Head of caudate nucleus (tissue), 42 donors: ENCODE measurements around the gene CHPT1.
"Not testable (repeated sequence)": the region's sequence is repeated elsewhere in the genome, so short reads cannot be mapped to it uniquely, and the experiment has no call there.

Source experiments
- DNase-seq, 42 donors: peaks; one replicate each; pipeline versions ENCODE4 v3.0.0 to v3.0.0-alpha.2; 2020 to 2021; ENCODE audit warnings: mixed read lengths in 7 of 42
- intact Hi-C: fragments of 100-400 bp; cut with DNase I; formaldehyde crosslinking; loops from one replicate; pipeline ENCODE4 v1.15.0; 2022

CHPT1 gene

GRCh38 chr12:101697197-101697929 is at the start of gene CHPT1:
Gene CHPT1 (plus strand): TSS chr12:101697640. CDS start chr12:101697862, 222 bp downstream.
- DNase-seq: peak; percentile 29 to 84 (median 68)
- intact Hi-C loops: no loop called here

GRCh38 chr12:101647711-101648110 is 49.7 kb upstream of the CHPT1 start:
- DNase-seq: no peak
- intact Hi-C loops: no loop called here

- intact Hi-C loops: no loop called here
- DNase-seq: no peak
Measured at GRCh38 chr12:101648195-101648594, 49.2 kb upstream of the CHPT1 start.

DNA sequence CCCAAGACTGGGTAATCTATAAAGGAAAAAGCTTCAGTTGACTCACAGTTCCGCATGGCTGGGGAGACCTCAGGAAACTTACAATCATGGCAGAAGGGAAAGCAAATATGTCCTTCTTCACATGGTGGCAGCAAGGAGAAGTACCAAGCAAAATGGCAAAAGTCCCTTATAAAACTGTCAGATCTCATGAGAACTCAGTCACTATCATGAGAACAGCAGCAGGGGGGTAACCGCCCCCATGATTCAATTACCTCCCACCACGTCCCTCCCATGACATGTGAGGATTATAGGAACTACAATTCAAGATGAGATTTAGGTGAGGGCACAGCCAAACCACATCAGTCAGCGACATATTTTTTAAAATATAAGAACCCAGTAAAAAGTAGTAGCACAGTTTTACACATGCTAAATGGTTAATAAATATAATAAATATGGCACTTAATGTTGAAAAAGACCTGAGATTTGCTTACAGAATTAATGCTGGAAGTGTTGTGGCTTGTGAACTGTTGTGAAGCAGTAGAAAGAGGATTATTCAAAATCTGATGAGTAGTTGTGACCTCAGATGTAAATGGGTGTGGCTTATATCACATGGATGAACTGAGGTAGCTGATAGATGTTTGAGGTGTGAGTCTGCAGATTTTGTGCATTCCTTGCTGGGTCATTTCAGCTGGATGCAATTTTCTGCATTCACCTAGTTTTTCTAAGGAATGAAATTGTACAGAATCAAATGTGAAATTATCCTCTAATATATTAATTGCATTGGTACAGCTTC is 46.9 kb upstream of the CHPT1 start:
- DNase-seq: no peak
- intact Hi-C loops: no loop called here

DNA sequence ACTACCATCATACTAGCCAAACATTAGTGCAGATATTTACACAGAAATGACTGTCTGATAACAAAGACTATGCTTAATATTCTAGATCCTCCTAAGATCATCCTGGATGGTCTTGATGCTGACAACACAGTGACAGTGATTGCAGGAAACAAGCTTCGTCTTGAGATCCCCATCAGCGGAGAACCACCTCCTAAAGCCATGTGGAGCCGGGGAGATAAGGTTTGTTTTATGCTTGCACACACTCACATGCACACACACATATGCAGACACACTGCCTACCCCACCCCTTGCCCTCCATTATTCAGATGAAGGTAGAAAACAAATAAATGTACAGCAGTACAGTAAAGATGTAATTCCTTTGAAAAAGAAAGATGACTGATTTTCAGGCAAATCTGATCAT is 44.4 kb upstream of the CHPT1 start:
- intact Hi-C loops: no loop called here
- no peak for DNase-seq

DNA sequence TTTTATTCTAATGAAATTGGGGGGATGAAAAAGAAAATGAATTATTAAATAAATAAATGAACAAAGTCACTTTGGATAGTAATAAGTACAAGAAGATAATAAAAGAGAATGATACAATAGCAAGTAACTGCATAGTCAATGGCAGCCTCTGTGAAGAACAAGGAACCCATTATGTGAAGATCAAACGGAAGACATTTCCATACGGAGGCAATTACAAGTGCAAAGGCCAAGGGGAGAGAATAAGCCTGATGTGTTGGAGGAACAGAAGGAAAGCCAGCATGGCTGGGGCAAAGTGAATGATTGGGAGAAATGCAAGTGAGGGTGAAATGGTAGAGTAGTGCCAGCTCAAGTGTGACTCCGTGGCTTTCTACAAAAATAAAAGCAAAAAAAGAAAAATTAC is 43.9 kb upstream of the CHPT1 start:
- intact Hi-C loops: no loop called here
- no peak for DNase-seq

- intact Hi-C loops: no loop called here
- no peak for DNase-seq
Measured at GRCh38 chr12:101654442-101654841, 43.0 kb upstream of the CHPT1 start.

- DNase-seq: no peak
Measured at GRCh38 chr12:101655393-101655792, 42.0 kb upstream of the CHPT1 start.

DNA sequence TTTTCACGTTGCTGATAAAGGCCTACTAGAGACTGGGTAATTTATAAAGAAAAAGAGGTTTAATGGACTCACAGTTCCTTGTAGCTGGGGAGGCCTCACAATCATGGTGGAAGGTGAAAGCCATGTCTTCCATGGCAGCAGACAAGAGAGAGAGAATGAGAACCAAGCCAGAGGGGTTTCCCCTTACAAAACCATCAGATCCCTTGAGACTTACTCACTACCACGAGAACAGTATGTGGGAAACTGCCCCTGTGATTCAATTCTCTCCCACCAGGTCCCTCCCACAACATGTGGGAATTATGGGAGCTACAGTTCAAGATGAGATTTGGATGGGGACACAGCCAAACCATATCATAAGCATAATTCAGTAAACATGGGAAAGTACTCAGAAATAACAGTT is 36.8 kb upstream of the CHPT1 start:
- intact Hi-C loops, DNase-seq: not testable (repeated sequence)

More at GRCh38 chr12:101655393-101655792, 42.0 kb upstream of the CHPT1 start:
- intact Hi-C loops: no loop called here

- intact Hi-C loops: no loop called here
- DNase-seq: no peak
Measured at GRCh38 chr12:101663298-101663697, 34.1 kb upstream of the CHPT1 start.

DNA sequence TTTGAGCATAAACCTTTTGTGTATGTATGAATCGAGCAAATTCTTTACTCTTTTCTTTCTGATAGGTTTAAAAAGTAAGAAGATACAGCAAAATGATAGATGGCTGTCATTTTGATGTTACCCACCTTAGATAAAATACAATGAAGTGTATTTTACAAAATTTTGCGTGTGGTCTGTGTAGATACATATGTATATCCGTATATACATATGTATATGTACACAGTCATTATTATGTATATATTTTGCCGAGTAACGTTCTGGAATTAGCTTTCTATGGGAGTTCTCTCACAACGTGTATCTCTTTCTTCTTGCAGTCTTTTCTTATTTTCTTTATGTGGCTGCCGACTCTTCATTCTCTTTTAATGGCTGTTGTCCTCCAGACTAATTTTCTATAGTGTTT is 32.4 kb upstream of the CHPT1 start:
- no peak for DNase-seq
- intact Hi-C loops: no loop called here

DNA sequence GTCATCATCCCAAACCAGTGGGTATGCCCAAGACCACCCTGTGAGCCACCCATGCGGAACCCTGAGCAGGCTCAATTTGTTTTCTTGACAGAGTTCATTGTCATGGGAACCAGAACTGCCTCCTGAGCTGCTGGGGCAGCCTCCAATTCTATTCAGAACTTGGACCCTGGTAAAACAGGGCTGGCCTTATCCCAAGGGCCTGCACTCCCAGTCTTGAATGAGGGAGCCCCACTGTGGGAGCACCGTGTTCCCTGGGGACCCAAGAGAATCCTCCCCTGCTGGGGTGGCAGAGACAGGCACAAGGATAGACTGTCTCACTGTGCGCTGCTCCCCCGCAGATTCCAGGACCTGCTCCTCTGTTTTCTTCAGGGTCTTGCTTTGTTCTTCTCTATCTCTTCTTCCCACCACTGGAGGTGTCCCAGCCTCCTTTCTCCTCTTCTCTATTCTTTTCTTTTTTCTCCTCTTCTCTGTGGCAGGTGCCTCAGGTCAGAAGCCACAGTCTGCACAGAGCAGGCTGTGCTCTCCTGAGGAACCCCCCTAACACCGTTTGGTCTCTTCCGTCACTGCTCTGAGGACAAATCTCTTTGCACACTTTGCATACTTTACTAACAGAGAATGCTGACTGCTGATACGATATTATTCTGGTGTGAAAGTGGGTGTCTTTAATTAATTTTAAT is 31.2 kb upstream of the CHPT1 start:
- intact Hi-C loops: no loop called here
- peak in 24 of 42 donors; percentile 5 to 69 (median 32) for DNase-seq

GRCh38 chr12:101667591-101667990 is 29.8 kb upstream of the CHPT1 start:
- intact Hi-C loops: no loop called here
- DNase-seq: no peak

DNA sequence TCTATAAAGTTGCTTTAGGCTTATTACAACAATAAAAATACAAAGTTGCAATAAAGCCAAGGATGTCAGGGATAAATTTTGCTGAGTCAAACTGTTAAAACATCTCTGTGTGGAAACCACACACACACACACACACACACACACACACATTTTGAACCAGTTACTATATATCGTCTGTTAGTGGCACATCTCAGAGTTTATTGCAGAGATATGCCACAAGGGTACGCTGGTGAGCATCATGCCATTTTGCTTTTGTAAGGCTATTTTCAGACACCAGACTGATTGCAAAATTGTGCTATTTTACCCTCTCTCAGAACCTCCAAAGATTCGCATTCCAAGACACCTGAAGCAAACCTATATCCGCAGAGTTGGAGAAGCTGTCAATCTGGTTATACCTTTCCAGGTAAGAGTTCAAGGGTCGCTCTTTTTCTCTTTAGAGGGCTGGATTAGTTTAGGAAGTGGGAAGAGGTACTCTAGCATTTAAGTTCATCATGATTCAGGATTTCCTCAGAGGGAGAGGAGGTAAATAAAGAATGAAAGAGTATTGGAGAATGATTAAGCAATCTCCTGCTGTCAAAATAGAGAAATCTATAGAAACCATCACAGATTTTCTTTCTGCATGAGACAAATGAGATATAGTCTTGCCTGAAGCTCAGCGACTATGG is 27.3 kb upstream of the CHPT1 start:
- intact Hi-C loops: no loop called here
- peak in 9 of 42 donors; percentile 9 to 49 (median 31) for DNase-seq

- DNase-seq: peak in 17 of 42 donors; percentile 10 to 49 (median 20)
- intact Hi-C loops: no loop called here
Measured at GRCh38 chr12:101671157-101671791, 26.2 kb upstream of the CHPT1 start.

DNA sequence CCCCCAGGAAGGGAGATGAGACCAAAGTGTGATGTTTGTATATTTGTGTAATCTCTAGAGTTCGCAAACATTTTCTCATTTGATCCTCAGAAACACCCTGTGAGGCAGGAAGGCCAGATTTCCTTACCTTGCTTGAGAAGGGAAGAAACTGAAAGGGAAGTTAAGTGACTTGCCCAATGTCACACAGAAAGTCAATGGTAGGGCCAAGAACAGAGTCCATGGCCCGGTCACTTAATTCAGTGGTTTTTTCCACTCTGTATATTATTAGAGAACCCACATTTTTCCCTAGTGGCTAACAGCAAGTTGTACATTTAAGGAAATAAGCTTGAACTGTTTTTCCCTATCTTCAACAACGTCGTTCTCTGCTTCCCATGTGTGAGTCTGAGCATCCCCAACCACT is 25.6 kb upstream of the CHPT1 start:
- intact Hi-C loops: no loop called here
- DNase-seq: no peak

DNA sequence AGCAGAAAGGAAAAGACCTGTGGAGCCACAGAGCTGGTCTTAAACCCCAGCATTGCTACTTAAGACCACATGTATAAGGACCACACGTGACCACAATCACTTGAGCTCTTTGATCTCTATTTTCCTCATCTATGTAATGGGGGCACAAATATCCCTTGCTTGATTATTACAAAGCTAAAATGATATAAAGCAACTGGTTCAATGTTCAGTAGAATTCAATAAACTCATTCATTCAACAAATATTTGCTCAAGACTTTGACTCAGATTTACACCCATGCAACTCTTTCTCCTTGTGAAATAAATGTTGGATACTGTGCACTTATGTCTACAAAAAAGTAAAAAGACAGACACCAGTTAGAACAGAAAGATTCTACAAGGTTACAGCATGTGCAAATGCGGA is 21.9 kb upstream of the CHPT1 start:
- intact Hi-C loops: no loop called here

DNA sequence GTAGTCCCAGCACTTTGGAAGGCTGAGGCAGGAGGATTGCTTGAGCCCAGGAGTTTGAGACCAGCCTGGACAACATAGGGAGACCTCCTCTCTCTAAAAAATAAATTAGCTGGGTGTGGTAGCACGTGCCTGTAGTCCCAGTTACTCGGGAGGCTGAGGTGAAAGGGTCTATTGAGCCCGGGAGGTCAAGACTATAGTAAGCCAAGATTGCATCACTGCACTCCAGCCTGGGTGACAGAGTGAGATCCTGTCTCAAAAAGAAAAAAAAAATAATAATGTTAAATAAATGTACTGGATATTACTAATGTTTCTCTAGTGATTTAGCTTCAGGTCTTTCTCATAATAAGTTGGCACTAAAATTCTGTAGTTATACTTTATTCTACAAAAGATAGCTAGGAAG is 20.9 kb upstream of the CHPT1 start:
- intact Hi-C loops: not testable (repeated sequence)

More for the DNA sequence above, 21.9 kb upstream of the CHPT1 start:
- DNase-seq: no peak

GRCh38 chr12:101678081-101678480 is 19.4 kb upstream of the CHPT1 start:
- no peak for DNase-seq
- intact Hi-C loops: no loop called here

More for the DNA sequence above, 20.9 kb upstream of the CHPT1 start:
- DNase-seq: not testable (repeated sequence)
